Effector CD4-positive, alpha-beta T cell (primary cell): Measurements from ENCODE around the gene SHB.

ENCODE experiments used
- DNase-seq: peaks from one replicate; pipeline ENCODE4 v3.0.0-alpha.2; 2020

SHB gene

DNA sequence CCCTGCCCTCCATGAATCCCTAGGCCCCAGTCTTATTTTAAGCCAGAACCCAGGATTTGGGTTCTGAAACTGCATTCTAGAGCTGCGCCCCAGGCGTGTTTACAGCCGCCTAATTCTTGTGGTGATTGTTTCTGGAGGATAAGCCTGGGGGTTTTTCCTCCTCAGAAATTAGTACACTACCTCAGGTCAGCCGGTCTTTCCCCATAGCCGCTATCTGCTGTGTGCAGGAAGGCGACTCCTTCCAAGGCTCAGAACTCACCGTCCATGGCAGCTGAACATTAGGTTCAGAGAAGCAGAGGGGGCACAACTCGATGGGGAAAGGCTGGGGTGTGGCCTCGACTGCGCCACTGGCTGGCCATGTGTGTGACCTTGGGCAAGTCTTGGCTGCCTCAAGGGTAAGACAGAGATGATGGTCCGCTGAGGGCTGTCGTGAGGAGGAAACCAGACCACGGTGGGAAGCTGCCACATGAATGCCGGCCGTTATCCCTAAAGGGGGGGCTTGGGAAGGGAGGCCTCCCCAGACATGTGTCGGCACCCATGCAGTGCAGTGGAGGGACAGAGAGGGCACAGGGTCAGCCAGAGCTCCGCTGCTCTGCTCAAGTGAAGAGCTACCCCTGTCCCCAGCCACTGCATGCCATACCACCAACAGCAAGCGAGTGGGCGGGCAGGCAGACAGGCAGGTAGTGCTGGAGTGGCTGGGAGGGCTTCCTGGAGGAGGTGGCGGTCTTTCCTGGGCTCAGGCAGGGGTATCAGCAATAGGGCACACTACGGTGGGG, 28.9 kb downstream of the SHB start:
- no peak for DNase-seq

- DNase-seq, result no peak
Observed at GRCh38 chr9:38039090-38039906, 29.7 kb downstream of the SHB start.

GRCh38 chr9:38038307-38039089, 30.5 kb downstream of the SHB start:
- DNase-seq, result no peak

DNA sequence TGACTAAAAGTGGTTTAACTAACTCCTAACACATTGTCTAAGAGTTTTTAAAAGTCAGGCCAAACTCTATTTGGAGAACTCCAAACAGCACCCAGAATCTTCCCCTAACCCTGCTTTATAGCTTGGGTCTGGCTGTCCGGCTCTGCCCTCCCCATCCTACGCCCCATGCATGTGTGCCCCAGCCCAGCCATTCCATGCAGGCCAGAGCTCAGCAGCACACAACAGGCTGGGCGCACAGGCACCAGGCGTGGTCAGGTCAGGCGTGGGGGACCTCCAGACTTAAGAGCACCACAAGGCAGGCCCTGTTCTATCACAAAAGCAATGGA, 31.1 kb downstream of the SHB start:
- DNase-seq, result no peak

DNA sequence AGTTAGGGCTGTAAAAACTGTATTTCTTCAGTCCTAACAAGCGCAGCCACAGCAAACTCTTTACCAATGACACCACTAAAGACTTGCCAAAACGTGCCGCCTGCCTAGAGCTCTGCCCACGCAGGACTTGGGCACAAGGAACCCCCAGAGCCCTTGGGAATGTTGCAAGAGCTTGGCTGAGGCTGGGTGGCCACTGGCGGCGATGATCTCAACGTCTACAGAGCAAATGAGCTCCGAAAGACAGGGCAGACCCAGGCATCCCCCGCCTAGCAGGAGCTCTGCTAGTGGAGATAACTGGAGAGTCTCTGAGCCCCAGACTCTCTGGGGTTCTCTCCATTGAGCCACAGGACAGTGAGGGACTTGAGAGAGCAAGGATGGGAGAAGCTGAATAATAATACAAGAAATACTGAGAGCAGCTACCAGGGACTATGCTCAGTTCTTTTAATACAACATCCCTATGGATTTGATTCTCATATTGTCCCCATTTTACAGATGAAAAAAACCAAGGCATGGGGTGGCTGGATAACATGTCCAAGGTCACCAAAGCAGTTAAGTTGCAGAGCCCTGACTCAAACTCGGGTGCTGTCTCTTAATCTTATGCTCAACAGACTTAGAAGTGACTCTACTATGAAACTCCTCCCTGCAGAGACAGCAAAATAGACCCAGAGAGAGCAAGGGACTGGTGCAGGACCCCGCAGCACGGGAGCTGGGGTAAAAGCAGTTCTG, 32.5 kb downstream of the SHB start:
- DNase-seq, result no peak

DNA sequence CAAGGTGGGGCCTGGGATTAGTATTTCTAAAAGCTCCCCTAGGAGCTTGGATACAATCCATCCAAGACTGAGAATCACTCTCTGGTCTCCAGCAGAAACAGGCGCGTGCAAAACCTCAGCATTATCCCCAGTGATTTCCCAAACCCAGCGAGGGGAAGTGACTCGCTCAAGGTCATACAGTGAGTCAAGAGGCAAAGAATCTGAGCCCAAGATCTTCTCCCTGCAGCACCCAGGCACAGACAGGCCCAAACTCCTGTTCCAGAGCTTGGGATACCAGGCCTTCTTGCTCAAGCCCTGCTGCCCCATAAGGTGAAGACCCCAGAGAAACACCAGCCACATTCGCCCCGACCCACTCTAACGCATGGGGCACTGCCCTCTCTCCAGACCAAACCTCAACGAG, 33.2 kb downstream of the SHB start:
- DNase-seq, result no peak

DNA sequence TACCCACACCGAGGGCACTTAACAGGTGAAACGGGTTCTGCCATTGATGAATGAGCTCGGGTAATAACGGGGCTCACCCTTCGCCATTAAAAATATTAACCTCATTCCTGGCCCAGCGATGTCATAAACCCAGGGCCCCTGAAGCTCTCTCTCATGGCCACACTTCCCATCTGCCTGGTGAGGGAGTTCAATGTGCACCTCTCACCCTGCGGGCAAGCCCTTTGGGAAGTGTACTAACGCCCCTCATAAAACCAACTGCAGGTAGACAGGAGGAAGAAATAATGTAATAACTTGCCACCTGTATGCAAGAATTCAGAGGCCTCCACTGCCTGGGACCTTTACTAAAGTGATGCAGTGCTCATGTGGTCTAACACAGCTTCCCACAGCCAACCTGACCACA, 35.1 kb downstream of the SHB start:
- DNase-seq, result no peak

GRCh38 chr9:38032266-38033110, 36.5 kb downstream of the SHB start:
- DNase-seq, result no peak

DNA sequence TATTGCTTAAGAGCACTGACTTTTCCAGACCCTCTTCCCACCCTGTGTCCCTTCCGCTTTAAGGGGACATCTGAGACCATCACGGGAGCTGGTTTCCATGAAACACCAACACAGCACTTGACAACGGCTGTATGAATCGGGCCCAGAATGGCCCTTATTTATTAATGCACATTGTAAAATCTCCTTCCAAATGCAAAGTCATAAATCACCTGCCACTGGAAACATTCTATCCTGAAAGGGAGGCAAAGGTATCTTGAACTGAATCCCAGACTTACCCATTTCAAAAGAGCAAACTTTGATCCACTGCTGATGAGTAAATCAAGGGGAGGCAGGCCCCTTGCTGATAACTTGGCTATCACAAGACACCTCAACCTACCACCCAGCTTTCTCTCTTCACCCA, 37.4 kb downstream of the SHB start:
- DNase-seq, result no peak

GRCh38 chr9:38030658-38031057, 38.4 kb downstream of the SHB start:
- no peak for DNase-seq

DNA sequence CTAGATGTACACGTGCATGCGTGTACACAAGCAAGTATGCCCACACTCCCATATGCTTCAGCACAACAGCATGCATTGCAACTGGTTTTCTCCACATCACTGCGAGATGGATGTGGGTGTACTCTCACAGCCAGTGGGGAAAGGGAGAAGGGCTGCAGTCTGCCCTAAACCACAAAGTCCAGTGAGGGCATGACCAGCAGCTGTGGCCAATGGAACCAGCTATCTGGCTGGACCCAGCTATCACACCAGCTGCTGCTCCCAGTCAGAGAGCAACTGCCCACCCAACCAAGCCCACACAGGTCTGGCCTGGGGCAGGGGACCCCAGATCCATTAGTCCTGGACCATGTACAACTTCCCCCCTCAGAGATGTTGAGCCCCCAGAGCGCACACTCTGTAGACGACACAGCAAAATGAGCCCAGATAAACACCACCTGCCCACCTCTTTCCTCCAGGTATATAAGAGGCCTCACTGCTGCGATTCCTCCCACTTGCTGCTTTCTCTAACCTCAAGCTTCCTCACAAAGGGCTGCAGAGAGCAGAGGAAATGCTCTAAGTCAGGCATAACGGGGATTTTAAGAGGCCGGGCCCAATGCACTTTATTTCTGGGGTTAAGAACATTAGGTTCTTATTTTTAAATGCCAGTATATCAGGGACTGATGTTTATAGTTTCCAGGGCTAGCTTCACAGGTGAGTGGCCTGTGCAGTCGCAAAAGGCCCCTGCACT, 39.0 kb downstream of the SHB start:
- DNase-seq, result no peak

- no peak for DNase-seq
Observed at GRCh38 chr9:38027714-38028113, 41.3 kb downstream of the SHB start.

- no peak for DNase-seq
Observed at GRCh38 chr9:38026840-38027527, 42.0 kb downstream of the SHB start.

- DNase-seq, result no peak
Observed at GRCh38 chr9:38026021-38026809, 42.8 kb downstream of the SHB start.

DNA sequence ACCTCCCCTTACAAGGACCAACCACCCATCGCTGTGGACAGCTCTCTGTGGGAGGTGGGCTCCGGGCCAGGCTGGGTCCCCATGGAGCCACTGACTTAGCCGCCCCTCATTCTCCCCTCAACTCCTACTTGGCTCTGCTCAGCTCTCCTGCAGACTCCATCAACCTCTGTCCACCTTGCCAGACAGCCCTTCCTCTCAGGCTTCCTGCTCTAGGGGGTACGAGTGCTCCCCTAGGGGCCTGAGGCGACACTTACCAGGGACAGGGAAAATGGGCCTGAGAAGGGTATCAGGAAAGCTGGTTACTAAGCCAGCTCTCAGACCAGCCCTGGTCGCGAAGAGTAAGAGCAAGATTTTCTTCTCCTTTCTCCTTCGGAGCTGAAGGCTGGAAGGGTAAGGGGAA, 43.9 kb downstream of the SHB start:
- no peak for DNase-seq

- no peak for DNase-seq
Observed at GRCh38 chr9:38024036-38024681, 44.9 kb downstream of the SHB start.

DNA sequence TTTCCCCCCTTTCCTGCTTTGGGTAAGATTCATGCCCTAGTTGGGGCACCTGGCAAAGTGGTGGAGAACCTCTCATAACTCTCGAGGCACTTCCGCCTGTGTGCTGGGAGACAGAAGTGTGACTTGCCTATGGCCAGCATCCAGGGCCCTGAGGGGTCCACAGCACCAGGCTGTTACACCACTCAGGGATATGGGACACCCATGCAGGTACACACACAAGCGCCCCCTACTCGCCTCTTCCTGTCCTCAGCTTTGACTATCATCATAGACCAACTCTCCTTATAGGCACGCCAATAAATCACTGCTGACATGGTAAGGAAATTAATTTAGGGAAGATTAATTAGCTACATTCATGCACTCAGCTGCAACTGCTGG, 45.4 kb downstream of the SHB start:
- no peak for DNase-seq

DNA sequence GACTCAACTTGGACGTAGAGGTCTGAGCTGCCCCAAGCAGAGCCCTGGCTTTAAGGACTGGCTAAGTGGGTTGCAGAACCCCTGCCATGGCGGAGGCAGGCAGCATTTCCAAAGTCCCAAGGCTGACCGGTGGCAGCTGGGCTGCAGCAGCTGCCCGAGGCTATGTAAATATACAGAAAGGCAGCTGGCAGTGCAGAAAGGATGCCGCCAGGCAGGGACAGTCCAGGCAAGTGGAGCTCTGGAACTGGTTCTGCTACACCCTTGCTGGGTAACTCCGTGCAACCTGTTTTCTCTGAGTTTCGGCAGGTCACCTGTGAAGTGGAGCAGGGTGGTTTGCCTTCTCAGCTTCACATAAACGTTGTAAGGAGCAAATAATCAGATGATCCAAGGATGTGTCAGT, 46.0 kb downstream of the SHB start:
- DNase-seq, result no peak

- DNase-seq, result no peak
Observed at GRCh38 chr9:38022203-38022895, 46.7 kb downstream of the SHB start.
